Activated CD4-positive, alpha-beta T cell treated with anti-CD3 and anti-CD28 coated beads, Interleukin-2, amount 50 U/mL, for 24 hours (primary cell): ENCODE results near the gene SMG5.

Experiments used
- DNase-seq, 2 donors: peaks; one replicate each; pipeline ENCODE4 v3.0.0-alpha.2; 2020; ENCODE audit warnings: low read depth in 1 of 2, low spot score in 1 of 2

Gene SMG5

DNA sequence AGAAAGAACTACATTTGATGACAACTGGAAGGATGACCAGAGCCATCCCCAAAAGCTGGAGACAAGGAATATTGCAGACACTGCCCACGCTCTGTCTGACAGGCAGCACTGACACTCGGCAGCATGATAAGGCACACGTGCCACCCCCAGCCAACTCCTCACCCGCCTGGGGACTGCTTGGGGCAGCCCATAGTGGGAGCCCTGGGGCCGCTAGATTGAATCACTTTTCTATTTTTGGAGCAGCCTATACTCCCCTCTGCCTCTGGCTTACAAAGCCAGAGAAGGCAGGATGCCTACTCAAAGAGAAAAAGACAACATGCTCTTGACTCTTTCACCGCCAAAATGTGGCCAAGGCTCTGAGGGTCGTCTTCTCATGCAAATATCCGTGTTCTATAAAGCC, 1.3 kb downstream of the SMG5 start:
- DNase-seq = peak in 1 of 2 donors; percentile 37

GRCh38 chr1:156279837-156280236, 2.8 kb downstream of the SMG5 start:
- no peak for DNase-seq

DNA sequence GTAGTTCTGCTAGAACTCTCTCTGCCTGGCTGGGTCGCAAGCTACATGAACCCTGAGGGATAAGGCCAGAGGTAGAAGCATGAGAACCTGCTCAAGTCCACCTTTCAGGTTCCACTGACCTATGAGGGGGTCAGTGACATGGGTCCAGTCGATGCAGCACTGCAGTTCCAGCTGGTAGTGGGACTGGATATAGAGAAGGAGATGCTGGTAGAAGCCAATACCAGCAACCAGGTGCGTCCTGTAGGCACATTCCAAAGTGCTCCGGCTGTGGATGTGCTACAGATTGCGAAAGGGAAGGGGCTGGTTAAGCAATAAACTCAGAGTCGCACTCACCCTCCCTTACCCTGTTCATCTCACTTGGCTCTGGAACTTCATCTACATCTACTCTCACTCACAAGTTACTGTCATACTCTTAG, 5.7 kb downstream of the SMG5 start:
- DNase-seq = no peak

GRCh38 chr1:156276532-156276931, 6.1 kb downstream of the SMG5 start:
- DNase-seq = no peak

DNA sequence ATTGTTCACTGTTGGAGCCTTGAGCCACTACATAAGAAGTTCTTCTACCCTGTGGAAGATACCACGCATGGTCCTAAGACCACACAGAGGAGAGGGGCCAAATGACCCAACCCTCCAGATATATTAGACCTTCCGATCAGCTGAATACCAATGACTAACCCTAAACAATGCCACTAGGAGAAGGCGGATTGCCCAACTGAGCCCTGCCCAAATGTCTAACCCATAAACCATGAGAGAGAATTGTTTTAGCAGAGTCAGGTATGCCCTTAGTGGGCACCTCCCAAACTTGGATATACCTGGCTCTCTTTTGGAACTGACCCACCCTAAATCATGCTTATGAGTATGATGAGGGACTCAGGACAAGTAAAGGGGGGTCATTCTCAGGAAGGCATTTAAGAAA, 12.3 kb downstream of the SMG5 start:
- DNase-seq = no peak

DNA sequence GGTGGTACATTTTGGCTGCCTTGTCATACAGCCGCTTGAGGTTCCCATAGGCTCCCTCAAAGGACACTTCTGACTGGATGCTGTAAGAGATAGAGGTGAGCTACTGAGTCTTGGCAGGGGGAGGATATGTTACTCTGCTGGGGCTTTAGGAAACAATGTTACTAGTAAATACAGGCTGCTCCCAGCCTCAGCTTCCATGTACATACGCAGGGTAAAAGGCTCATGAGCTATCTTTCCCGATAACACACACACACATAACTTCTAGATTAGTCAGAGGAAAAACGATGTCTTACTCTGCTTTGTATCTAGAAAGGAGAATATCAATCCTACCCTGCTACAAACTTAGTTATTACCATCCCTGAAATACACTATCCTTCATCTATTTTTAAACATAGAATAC, 14.3 kb downstream of the SMG5 start:
- DNase-seq = no peak

GRCh38 chr1:156266051-156266450, 16.6 kb downstream of the SMG5 start:
- DNase-seq = no peak

GRCh38 chr1:156263288-156263655, 19.4 kb downstream of the SMG5 start:
- no peak for DNase-seq

- DNase-seq = no peak
Measured at GRCh38 chr1:156262461-156263287, 20.0 kb downstream of the SMG5 start.

GRCh38 chr1:156260896-156261295, 21.7 kb downstream of the SMG5 start:
- no peak for DNase-seq

- no peak for DNase-seq
Measured at GRCh38 chr1:156259805-156260204, 22.8 kb downstream of the SMG5 start.

DNA sequence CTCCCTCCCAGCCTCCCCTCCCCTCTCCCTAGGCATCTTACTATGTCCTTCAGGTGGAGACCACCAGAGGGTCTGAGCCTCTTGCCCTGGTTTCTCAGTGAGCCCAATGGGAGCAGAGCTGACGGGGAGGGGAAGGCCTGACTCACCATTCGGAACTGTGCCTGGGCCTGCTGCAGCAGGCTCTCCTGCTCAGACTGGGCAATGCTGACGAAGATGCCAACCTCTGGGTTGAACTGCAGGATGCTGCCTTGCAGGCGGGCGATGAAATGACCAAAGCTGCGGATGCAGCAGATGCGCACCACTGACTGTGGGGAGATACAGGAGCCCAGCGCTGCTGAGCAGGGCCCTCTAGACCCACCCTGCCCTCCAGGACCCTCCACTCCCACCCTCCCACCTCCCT, 23.8 kb downstream of the SMG5 start:
- DNase-seq = no peak

DNA sequence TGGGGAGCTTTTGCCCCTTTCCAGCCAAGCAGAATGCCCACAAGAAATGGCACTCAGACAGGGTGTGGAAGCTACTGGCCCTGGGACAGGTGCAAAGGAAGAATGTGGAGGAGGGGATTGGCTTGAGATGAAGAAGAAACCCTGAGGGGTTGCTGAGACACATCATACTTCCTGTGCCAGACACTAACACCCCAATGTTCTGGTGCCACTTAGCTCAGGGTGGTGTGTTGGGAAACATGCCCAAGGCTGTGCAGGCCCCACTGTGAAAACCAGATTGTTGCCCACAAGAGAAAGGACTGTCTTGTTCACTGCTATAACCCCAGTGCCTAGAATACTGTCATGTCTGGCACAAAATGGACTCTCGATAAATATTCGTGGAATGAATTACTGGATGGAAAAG, 24.9 kb downstream of the SMG5 start:
- DNase-seq = no peak

GRCh38 chr1:156253634-156254033, 29.0 kb downstream of the SMG5 start:
- DNase-seq = no peak

DNA sequence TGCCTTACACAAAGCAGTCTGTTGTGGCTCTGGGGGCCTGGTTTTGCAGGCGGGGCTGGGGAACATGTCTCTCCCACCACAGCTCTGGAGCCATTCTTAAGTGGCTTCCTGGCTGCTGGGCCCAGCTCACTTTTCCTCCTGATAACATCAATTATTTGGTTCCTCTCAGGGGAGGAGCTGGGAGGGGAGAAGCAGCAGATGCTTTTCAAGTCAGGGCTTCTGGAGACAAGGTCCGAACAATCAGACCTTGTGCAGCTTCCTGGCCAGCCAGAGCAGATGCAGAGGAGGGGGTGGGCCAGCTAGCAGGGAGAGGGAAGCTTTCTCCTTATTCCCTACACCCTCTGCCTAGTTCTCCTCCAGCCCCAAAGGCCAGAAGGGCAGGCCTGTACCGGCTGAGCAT, 31.1 kb downstream of the SMG5 start:
- no peak for DNase-seq

DNA sequence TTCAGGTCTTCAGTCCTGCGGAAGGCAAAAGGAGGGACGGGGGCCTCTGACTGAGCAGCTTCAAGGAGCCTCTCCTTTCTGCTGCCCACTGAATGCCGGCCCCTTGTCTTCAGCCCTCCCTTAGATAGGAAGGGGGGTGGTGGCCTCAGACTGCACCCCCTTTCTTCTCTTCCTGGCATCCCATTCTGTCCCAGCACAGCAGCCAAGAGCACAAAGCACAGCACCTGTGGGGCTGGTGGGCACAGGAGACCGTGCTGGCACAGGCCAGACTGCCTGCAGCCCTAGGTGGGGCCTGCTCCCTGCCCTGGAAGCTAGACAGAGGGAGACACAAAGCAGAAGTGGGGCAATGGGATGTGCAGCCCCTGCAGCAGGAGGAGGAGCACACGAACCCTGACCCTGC, 33.0 kb downstream of the SMG5 start:
- no peak for DNase-seq

- DNase-seq = no peak
Measured at GRCh38 chr1:156248323-156248683, 34.3 kb downstream of the SMG5 start.

- DNase-seq = no peak
Measured at GRCh38 chr1:156247460-156248322, 34.9 kb downstream of the SMG5 start, which contains the start of gene PAQR6. TSS of gene PAQR6 (minus strand) at chr1:156248056. CDS start at chr1:156246731, 1,325 bp downstream.

DNA sequence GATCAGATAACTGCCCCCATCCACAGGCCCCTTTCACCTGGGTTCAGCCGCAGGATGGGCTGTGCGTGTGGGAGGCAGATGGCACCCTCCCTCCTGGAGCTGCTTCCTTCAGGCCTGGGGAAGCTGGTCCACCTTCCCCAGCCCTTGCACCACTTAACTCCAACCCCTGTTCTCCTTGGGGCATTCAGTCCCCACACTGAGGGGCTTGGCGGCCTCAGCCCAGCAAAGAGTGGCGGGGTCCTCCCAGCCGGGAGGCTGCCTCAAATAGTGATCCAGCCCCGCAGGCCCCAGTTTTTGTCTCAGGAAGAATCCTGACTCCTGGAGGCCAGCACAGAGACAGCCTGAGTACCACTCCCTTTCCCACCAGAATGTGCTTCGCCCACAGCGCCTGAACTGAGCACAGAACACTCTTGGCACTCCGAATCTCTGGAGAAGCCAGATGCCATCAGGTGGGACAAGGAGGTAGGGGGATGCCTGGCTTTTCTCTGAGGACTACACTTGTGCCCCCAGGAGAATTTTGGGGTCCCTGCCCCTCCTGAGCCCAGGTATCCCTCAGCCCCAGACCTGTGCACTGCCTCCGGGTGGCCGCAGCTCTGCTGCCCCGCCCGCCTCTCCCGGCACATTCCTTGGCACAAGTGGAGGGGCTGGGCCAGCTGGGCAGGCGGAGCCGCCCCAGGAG, 35.7 kb downstream of the SMG5 start:
- DNase-seq = no peak

- DNase-seq = no peak
Measured at GRCh38 chr1:156246241-156246780, 36.3 kb downstream of the SMG5 start.

- peak in 1 of 2 donors; percentile 20 for DNase-seq
Measured at GRCh38 chr1:156245451-156246232, 37.0 kb downstream of the SMG5 start.
